Neural cell (in vitro differentiated cells): ENCODE results near the gene APOBEC3G.

Experiments used
- EP300 ChIP-seq: fragments of 450-650 bp; conservative IDR thresholded peaks from 2 replicates; pipeline ENCODE4 v1.6.1; 2014; ENCODE audit warnings: antibody characterized with exemption, mild to moderate bottlenecking, moderate library complexity; ENCODE audit not compliant: poor library complexity, severe bottlenecking
- EZH2 ChIP-seq: fragments of 200-600, 300-800 bp; shearing (Covaris generic), sonication (generic); IDR thresholded peaks from 2 replicates; pipeline ENCODE4 v1.6.1; 2014; ENCODE audit warnings: antibody characterized with exemption, low read length, borderline replicate concordance, mild to moderate bottlenecking; ENCODE audit not compliant: insufficient read depth, poor library complexity, severe bottlenecking
- MXI1 ChIP-seq: fragments of 450-650 bp; conservative IDR thresholded peaks from 2 replicates; pipeline ENCODE4 v1.6.1; 2014; ENCODE audit warnings: antibody characterized with exemption, mild to moderate bottlenecking; ENCODE audit not compliant: poor library complexity, severe bottlenecking
- POLR2AphosphoS5 ChIP-seq: IDR thresholded peaks from 2 replicates; pipeline ENCODE4 v1.6.1; 2012
- RAD21 ChIP-seq: fragments of 450-650 bp; conservative IDR thresholded peaks from 2 replicates; pipeline ENCODE4 v1.6.1; 2014; ENCODE audit warnings: antibody characterized with exemption, mild to moderate bottlenecking, moderate library complexity
- SMC3 ChIP-seq: fragments of 450-650 bp; conservative IDR thresholded peaks from 2 replicates; pipeline ENCODE4 v1.6.1; 2014; ENCODE audit warnings: antibody characterized with exemption, mild to moderate bottlenecking, moderate library complexity; ENCODE audit not compliant: poor library complexity
- TAF1 ChIP-seq: IDR thresholded peaks from 2 replicates; pipeline ENCODE4 v1.6.1; 2012; ENCODE audit warnings: low read depth
- TF ChIP-seq, protein P1 (sequence below): fragments of 450-650 bp; IDR thresholded peaks from 2 replicates; pipeline ENCODE4 v1.5.1; 2014; ENCODE audit warnings: antibody characterized with exemption, mild to moderate bottlenecking, moderate library complexity; ENCODE audit not compliant: poor library complexity, severe bottlenecking
- TF ChIP-seq, protein P2 (sequence below): IDR thresholded peaks from 2 replicates; pipeline ENCODE4 v1.6.1; 2012; ENCODE audit warnings: borderline replicate concordance

DNA sequence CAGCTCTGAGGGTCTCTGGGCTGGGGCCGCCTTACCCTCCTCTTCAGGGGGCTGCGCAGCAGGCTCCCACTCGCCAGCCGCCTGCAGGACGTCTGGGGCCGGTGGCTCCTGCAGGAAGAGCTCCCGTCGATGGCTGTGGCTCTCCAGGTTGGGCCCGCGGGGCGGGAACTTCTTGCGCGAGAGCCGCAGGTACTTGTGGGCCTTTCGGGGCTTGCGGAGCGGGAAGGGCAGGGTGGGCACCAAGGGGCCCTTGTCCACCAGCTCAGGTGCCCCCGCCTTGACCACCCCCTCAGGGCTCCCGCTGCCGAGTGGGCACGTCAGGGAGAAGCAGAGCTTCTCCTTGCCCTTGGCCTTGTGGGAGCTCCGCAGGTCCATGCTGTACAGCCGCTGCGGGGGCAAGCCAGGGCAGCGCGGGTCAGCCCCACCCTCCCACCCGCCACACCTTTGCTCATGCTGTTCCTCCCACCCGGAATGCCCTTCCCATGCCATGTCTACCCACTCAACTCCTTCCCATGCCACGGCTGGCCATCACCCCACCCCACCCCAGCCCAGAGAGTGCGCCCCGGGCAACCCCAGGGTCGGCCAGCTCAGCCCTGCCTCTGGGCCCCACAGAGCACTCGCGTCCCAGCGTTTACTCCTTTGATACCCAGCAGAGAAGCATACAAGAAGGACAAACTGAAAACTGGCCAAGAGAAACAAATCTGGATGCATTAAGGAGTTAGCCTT is 57.5 kb downstream of the APOBEC3G start:
- TF ChIP-seq, protein P1, sequence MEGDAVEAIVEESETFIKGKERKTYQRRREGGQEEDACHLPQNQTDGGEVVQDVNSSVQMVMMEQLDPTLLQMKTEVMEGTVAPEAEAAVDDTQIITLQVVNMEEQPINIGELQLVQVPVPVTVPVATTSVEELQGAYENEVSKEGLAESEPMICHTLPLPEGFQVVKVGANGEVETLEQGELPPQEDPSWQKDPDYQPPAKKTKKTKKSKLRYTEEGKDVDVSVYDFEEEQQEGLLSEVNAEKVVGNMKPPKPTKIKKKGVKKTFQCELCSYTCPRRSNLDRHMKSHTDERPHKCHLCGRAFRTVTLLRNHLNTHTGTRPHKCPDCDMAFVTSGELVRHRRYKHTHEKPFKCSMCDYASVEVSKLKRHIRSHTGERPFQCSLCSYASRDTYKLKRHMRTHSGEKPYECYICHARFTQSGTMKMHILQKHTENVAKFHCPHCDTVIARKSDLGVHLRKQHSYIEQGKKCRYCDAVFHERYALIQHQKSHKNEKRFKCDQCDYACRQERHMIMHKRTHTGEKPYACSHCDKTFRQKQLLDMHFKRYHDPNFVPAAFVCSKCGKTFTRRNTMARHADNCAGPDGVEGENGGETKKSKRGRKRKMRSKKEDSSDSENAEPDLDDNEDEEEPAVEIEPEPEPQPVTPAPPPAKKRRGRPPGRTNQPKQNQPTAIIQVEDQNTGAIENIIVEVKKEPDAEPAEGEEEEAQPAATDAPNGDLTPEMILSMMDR, result no peak
- no peak for TF ChIP-seq TAF1
- no peak for TF ChIP-seq SMC3
- TF ChIP-seq POLR2AphosphoS5, result no peak
- no peak for TF ChIP-seq MXI1
- TF ChIP-seq, protein P2, sequence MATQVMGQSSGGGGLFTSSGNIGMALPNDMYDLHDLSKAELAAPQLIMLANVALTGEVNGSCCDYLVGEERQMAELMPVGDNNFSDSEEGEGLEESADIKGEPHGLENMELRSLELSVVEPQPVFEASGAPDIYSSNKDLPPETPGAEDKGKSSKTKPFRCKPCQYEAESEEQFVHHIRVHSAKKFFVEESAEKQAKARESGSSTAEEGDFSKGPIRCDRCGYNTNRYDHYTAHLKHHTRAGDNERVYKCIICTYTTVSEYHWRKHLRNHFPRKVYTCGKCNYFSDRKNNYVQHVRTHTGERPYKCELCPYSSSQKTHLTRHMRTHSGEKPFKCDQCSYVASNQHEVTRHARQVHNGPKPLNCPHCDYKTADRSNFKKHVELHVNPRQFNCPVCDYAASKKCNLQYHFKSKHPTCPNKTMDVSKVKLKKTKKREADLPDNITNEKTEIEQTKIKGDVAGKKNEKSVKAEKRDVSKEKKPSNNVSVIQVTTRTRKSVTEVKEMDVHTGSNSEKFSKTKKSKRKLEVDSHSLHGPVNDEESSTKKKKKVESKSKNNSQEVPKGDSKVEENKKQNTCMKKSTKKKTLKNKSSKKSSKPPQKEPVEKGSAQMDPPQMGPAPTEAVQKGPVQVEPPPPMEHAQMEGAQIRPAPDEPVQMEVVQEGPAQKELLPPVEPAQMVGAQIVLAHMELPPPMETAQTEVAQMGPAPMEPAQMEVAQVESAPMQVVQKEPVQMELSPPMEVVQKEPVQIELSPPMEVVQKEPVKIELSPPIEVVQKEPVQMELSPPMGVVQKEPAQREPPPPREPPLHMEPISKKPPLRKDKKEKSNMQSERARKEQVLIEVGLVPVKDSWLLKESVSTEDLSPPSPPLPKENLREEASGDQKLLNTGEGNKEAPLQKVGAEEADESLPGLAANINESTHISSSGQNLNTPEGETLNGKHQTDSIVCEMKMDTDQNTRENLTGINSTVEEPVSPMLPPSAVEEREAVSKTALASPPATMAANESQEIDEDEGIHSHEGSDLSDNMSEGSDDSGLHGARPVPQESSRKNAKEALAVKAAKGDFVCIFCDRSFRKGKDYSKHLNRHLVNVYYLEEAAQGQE, result no peak
- TF ChIP-seq EP300, result no peak
- TF ChIP-seq RAD21, result no peak
- no peak for TF ChIP-seq EZH2
